GM12891 (cell line): ENCODE results near the gene CCL20.

Experiments
- POLR2A ChIP-seq: IDR thresholded peaks from 2 replicates; pipeline ENCODE4 v1.6.1; 2011; ENCODE audit warnings: low read depth, low read length, control low read depth
- POLR2AphosphoS5 ChIP-seq: IDR thresholded peaks from 2 replicates; pipeline ENCODE4 v1.6.1; 2011; ENCODE audit warnings: low read depth, low read length, control low read depth

DNA sequence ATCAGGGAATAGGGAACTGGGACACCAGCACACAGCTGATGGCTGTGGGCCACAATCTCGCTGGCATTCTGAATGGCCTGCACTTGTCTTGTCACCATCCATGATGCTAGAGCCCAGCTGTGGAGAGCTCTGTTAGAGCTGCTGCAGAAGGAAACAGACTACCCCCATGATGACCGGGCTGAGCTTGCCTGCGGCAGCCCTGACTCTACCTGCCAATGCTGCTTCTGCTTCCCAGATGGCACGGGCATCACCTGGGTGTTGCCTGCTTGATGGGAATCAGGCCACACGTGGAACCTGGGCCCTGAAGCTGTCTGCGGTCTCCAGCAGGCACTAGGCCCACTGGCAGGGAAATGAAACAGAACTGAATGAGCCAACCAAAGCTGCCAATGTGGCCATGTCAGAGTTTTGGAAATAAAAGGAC is 46.6 kb downstream of the CCL20 start:
- no peak for TF ChIP-seq POLR2A
- TF ChIP-seq POLR2AphosphoS5, result no peak
